Left forelimb (tissue), 1 donor: Measurements from ENCODE around the gene ADAM20.
"Not testable (repeated sequence)": the region's sequence is repeated elsewhere in the genome, so short reads cannot be mapped to it uniquely, and the experiment has no call there.

Experiments
- DNase-seq: peaks from one replicate; pipeline ENCODE4 v3.0.0-alpha.2; 2018; ENCODE audit warnings: low spot score

ADAM20 gene

GRCh38 chr14:70534904-70535303 lies at the start of gene ADAM20:
TSS of gene ADAM20 (minus strand) at chr14:70535004. CDS start at chr14:70524757, 10,247 bp downstream.
- DNase-seq = no peak

- DNase-seq = no peak
These were observed 42.1 kb upstream of the ADAM20 start for GRCh38 chr14:70576891-70577290.

DNA sequence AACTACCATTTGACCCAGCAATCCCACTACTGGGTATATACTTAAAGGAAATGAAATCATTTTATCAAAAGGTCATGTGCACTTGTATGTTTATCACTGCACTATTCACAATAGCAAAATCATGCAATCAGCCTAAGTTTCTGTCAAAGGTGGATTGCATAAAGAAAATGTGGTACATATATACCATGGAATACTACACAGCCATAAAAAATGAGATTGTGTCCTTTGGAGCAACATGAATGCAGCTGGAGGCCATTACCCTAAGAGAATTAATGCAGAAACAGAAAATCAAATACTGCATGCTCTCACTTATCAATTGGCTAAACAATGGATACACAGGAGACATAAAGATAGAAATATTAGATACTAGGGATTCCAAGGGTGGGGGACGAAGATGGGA lies 38.2 kb upstream of the ADAM20 start:
- no peak for DNase-seq

GRCh38 chr14:70571139-70571538 lies 36.3 kb upstream of the ADAM20 start:
- DNase-seq = no peak

- DNase-seq = no peak
These were observed 33.0 kb upstream of the ADAM20 start for GRCh38 chr14:70567791-70568190.

- DNase-seq = no peak
These were observed 29.1 kb upstream of the ADAM20 start for GRCh38 chr14:70563869-70564268.

DNA sequence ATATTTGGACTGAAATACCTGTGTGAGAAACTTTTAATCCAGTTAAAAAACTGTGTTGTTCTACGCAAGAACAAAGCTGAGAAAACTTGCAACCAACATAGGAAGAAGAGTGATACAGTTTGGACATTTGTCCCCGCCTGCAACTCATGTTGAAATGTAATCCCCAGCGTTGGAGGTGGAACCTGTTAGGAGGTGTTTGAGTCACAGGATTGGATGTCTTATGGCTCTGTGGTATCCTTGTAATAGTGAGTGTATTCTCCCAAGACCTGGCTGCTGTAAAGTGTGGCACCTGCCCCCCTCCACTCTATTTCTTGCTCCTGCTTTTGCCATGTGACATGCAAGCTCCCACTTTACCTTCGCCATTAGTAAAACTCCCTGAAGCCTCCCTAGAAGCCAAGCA lies 28.6 kb upstream of the ADAM20 start:
- DNase-seq = no peak

- no peak for DNase-seq
These were observed 23.6 kb upstream of the ADAM20 start for GRCh38 chr14:70558356-70558755.

DNA sequence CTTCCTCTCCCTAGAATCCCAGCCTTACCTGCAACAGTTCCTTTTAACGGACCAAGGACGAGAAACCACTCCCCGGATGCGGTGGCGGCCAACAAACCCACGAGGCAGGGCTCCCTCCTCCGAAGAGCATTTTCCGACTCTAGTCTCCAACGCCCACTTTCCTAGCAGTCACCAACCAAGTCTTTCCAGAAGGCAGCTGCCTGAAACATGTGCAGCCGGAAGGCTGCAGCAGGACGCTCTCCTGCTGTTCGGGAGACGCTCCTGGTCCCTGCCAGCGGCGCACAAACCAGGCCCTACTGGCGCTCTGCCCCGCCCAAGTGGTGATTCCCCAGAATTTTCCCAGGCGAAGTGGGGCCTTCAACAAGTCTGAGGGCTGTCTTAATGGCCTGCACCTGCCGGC lies 21.1 kb upstream of the ADAM20 start:
- DNase-seq = no peak

- no peak for DNase-seq
These were observed 3.3 kb upstream of the ADAM20 start for GRCh38 chr14:70538087-70538486.

DNA sequence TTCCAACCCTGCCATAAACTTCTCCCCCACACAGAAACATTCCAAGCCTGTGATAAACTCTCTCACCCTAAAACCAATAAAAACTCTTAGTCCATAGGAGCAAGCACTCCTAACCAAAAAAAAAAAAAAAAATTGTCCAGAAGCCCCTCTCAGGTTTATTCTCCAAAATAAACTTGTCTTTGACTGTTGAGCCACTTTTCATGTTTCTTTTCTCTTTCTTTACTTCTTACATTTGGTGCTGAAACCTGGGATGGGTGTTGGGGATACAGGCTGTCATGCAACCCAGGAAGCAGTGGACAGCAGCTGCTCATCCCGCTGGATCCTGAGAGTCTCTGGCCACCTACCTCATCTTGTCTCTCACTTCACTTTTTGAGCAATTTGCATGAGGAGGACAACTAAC lies 2.0 kb upstream of the ADAM20 start:
- no peak for DNase-seq

DNA sequence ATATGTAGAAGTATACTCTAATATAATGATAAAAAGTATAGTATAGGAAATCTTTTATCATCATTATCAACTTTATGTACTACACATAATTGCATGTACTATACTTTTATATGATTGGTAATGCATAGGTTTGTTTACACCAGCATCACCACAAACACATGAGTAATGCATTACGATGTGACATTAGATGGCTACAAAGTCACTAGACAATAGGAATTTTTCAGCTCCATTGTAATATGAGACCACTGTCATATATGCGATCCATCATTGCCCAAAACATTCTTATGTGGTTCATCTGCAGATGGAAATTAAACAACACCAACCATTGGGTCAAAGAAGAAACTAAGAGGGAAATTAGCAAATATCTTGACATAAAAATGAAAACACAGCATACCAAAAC lies 4.4 kb downstream of the ADAM20 start:
- no peak for DNase-seq

GRCh38 chr14:70527501-70528105 lies 7.2 kb downstream of the ADAM20 start:
- DNase-seq = no peak

- DNase-seq = no peak
These were observed 9.1 kb downstream of the ADAM20 start for GRCh38 chr14:70525691-70526090.

DNA sequence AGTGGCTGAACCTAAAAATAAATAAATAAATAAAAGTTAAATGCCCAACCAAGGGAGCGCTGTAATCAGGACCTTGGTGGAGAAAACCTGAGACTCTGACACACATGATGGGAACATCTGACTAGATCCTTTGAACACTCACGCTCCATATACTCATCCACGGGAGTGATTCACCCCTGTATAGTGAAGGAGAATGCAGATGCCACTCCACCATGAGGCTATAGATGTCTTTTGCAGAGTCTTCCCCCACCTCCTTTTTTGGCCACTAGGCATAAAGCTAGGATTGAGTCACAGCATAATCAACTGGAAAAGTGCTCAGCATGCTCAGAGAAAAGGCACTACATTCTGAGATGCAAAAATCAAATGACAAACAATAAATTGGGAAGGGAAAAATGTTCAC lies 19.0 kb downstream of the ADAM20 start:
- DNase-seq = no peak

DNA sequence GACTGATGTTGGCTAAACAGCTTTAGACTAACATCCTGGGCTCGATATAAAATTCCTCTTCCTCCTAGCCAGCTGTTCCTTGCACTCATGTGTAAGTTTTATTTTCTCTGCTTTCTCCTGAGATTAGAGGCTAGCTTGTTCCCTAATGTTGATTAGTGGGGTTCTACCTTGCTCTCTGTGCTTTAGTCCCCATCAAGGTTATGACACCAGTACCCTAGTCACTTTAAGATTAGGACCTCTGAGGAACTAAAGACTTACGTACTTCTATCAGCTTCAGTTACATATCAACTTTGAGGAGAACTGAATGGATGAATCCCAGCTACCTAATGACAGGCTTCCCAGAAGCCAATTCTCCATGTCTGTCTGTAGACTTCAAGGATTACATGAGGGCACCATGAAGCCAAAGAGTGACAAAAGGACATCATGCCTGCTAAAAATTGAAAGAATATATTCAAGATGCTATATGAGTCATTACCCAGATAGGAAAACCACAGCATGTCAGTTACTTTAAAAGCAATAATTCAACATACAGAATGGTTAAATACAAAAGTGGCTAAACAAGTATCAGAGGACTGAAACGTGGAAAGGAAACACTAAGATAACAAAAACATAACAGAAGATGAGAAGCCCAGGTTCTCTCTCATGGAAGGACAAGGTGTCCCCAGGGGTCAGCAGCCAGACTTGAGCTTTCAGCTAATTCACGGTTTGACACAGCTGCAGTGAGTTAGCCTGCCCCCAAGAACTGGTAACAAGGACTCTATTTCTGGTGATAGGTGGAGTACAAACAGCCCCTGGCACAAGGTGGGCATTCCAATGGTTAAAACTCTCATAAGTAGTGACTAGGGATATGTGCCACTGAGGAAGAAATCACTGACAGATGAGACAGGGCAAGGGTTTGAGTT lies 20.4 kb downstream of the ADAM20 start:
- DNase-seq = no peak

- no peak for DNase-seq
These were observed 36.6 kb downstream of the ADAM20 start for GRCh38 chr14:70498191-70498590.

- DNase-seq = no peak
These were observed 45.1 kb downstream of the ADAM20 start for GRCh38 chr14:70489579-70490200.

DNA sequence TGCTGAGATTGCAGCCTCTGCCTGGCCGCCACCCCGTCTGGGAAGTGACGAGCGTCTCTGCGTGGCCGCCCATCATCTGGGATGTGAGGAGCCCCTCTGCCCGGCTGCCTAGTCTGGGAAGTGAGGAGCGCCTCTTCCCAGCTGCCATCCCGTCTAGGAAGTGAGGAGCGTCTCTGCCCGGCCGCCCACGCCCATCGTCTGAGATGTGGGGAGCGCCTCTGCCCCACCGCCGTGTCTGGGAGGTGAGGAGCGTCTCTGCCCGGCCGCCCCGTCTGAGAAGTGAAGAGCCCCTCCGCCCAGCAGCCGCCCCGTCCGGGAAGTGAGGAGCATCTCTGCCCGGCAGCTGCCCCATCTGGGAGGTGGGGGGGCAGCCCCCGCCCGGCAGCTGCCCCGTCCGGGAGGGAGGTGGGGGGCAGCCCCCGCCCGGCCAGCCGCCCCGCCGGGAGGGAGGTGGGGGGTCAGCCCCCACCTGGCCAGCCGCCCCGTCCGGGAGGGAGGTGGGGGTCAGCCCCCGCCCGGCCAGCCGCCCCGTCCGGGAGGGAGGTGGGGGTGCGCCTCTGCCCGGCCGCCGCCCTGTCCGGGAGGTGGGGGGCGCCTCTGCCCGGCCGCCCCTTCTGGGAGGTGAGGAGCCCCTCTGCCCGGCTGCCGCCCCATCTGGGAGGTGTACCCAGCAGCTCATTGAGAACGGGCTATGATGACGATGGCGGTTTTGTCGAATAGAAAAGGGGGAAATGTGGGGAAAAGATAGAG lies 57.3 kb downstream of the ADAM20 start:
- not testable (repeated sequence) for DNase-seq

DNA sequence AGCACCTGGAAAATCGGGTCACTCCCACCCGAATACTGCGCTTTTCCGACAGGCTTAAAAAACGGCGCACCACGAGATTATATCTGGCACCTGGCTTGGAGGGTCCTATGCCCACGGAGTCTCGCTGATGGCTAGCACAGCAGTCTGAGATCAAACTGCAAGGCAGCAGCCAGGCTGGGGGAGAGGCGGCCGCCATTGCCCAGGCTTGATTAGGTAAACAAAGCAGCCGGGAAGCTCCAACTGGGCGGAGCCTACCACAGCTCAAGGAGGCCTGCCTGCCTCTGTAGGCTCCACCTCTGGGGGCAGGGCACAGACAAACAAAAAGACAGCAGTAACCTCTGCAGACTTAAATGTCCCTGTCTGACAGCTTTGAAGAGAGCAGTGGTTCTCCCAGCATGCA lies 59.3 kb downstream of the ADAM20 start:
- DNase-seq = not testable (repeated sequence)

- DNase-seq = no peak
These were observed 61.0 kb downstream of the ADAM20 start for GRCh38 chr14:70473825-70474224.
